Measurements from ENCODE around the gene LBHD2. TPM values are rescaled to one million over a fixed set of nuclear protein-coding genes. Genes with fewer than 3 reads are reported as not detected.

Gene LBHD2
- total and polyA plus RNA-seq, 10 donors: 0.52 to 0.55 TPM; not detected in 8

DNA sequence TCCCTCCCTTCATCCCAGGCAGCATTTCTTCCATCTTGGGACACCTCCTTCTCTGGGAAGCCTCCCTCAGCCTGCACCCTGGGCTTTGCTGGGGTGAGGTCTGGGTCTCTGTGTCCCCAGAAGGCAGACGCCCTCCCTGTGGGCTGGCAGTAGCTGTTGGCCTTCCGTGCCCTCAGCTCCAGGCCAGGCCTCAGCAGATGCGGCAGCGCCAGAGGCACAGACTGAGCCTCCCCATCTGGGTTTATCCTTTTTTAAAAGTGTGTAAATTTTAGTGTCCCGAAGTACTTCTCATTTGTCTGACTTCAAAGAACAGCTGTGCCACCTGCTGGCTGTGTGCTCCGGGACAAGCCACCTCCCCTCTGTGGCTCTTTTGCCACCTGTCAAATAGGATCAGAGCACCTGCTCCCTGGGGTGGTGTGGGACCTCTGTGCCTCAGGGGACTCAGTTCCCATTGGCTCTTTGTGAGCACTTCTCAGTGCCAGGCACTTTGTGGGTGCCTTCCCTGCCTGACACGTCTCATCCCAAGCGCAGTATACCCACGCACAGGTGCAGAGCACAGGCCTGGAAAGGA, 21.7 kb downstream of the LBHD2 start:
- DNase-seq: no peak
- TF ChIP-seq POLR2A (IDR thresholded peaks at IDR 0.05): no peak
- TF ChIP-seq POLR2AphosphoS5 (IDR thresholded peaks at IDR 0.05): peak in 1 of 3 donors; percentile 11
- peak in 2 of 11 experiments; percentile 6 to 37 for TF ChIP-seq CTCF (IDR thresholded peaks at IDR 0.05 in 8 of 11, conservative IDR thresholded peaks at IDR 0.05 in 3 of 11)
- Histone ChIP-seq H3K4me1 (peaks cover 12 to 69% (median 53%) of the 10 kb centered on the region in 6 donors), H3K36me3 (no peaks in the 10 kb centered on the region), H3K27me3 (replicated peaks in 1 of 7) (peaks cover 6 to 69% (median 33%) of the 10 kb centered on the region in 7 donors), H3K27ac (peak overlapping the region in 1 of 8 donors; percentile 40), H3K9me3 (no peaks in the 10 kb centered on the region), H3K4me3 (no peak overlapping the region)
- intact Hi-C loops (cut with DNase I; ENCODE audit: low total_unique reads): loop anchor here (10.0 kb wide), 2 partner anchors 79 to 189 kb away; no protein-coding TSS in a partner anchor
- WGBS, 5 donors: 34 to 58% (median 53%) methylated on average over 8 to 9 of the region's 9 CpGs

- Histone ChIP-seq H3K36me3 (no peaks in the 10 kb centered on the region), H3K9me3 (no peaks in the 10 kb centered on the region), H3K4me3 (no peak overlapping the region), H3K27ac (no peak overlapping the region), H3K4me1 (peaks cover 24 to 72% (median 61%) of the 10 kb centered on the region in 6 donors), H3K27me3 (replicated peaks in 1 of 7) (peaks cover 6 to 56% (median 24%) of the 10 kb centered on the region in 7 donors)
- WGBS, 5 donors: 90 to 97% (median 92%) methylated on average over 2 to 23 of the region's 23 CpGs
- no peak for TF ChIP-seq POLR2A (IDR thresholded peaks at IDR 0.05)
- TF ChIP-seq POLR2AphosphoS5 (IDR thresholded peaks at IDR 0.05): no peak
- TF ChIP-seq CTCF (IDR thresholded peaks at IDR 0.05 in 8 of 11, conservative IDR thresholded peaks at IDR 0.05 in 3 of 11): no peak
- intact Hi-C loops (cut with DNase I; ENCODE audit: low total_unique reads): loop anchor here (10.0 kb wide), 2 partner anchors 77 to 187 kb away; no protein-coding TSS in a partner anchor
- DNase-seq: no peak
These were observed 23.4 kb downstream of the LBHD2 start for GRCh38 chr14:103107455-103107854.

GRCh38 chr14:103107941-103108748, 24.1 kb downstream of the LBHD2 start:
- WGBS, 5 donors: 84 to 90% (median 88%) methylated on average over 25 to 28 of the region's 28 CpGs
- peaks cover 23 to 72% (median 60%) of the 10 kb centered on the region in 6 donors for H3K4me1 ChIP-seq
- H3K4me3 ChIP-seq: no peak overlapping the region
- intact Hi-C loops (cut with DNase I; ENCODE audit: low total_unique reads): loop anchor here (10.0 kb wide), 2 partner anchors 77 to 187 kb away; no protein-coding TSS in a partner anchor
- H3K9me3 ChIP-seq: no peaks in the 10 kb centered on the region
- peaks cover 6 to 49% (median 17%) of the 10 kb centered on the region in 7 donors for H3K27me3 ChIP-seq (replicated peaks in 1 of 7)
- peak overlapping the region in 3 of 8 donors; percentile 16 to 48 (median 37) for H3K27ac ChIP-seq
- no peak for DNase-seq
- no peak for TF ChIP-seq CTCF (IDR thresholded peaks at IDR 0.05 in 8 of 11, conservative IDR thresholded peaks at IDR 0.05 in 3 of 11)
- TF ChIP-seq POLR2AphosphoS5 (IDR thresholded peaks at IDR 0.05): peak in 1 of 3 donors; percentile 10
- no peaks in the 10 kb centered on the region for H3K36me3 ChIP-seq
